Mesendoderm (in vitro differentiated cells): ENCODE results near the gene VWC2L.

Experiments
- DNase-seq: peaks from one replicate; pipeline ENCODE4 v3.0.0; 2013
- H2AK5ac ChIP-seq: 2 replicates; pipeline ENCODE4 v1.6.1; 2013; ENCODE audit warnings: low read length, inconsistent platforms
- H2BK120ac ChIP-seq: 2 replicates; pipeline ENCODE4 v1.6.1; 2013; ENCODE audit warnings: low read depth, mild to moderate bottlenecking, low read length, moderate library complexity, mixed read lengths
- H2BK15ac ChIP-seq: replicated peaks from 2 replicates; pipeline ENCODE4 v1.6.1; 2013; ENCODE audit warnings: low read depth, mild to moderate bottlenecking, moderate library complexity
- H2BK5ac ChIP-seq: 2 replicates; pipeline ENCODE4 v1.6.1; 2013; ENCODE audit warnings: low read length, inconsistent platforms
- H3K18ac ChIP-seq: 2 replicates; pipeline ENCODE4 v1.6.1; 2013; ENCODE audit warnings: mild to moderate bottlenecking, low read length, mixed read lengths
- H3K23ac ChIP-seq: one replicate; pipeline ENCODE4 v1.6.1; 2013; ENCODE audit warnings: low read length
- H3K27ac ChIP-seq: 2 replicates; pipeline ENCODE4 v1.5.1; 2013; ENCODE audit warnings: low read depth, mild to moderate bottlenecking, inconsistent platforms, low read length, moderate library complexity
- H3K27me3 ChIP-seq: 2 replicates; pipeline ENCODE4 v1.6.1; 2013; ENCODE audit warnings: low read length, control low read depth, mild to moderate bottlenecking, inconsistent platforms; ENCODE audit not compliant: insufficient read depth, poor library complexity
- H3K36me3 ChIP-seq: 2 replicates; pipeline ENCODE4 v1.6.1; 2013; ENCODE audit warnings: low read length, inconsistent platforms; ENCODE audit not compliant: control insufficient read depth, insufficient read depth
- H3K4ac ChIP-seq: one replicate; pipeline ENCODE4 v1.6.1; 2013; ENCODE audit warnings: low read depth, mild to moderate bottlenecking, low read length, moderate library complexity
- H3K4me1 ChIP-seq: 2 replicates; pipeline ENCODE4 v1.6.1; 2013; ENCODE audit warnings: low read depth, low read length, inconsistent platforms; ENCODE audit not compliant: control insufficient read depth
- H3K4me2 ChIP-seq: 2 replicates; pipeline ENCODE4 v1.6.1; 2013; ENCODE audit warnings: low read length
- H3K4me3 ChIP-seq: 2 replicates; pipeline ENCODE4 v1.5.1; 2013; ENCODE audit warnings: mild to moderate bottlenecking, low read length
- H3K56ac ChIP-seq: one replicate; pipeline ENCODE4 v1.6.1; 2013; ENCODE audit warnings: low read length
- H3K79me1 ChIP-seq: 2 replicates; pipeline ENCODE4 v1.6.1; 2013; ENCODE audit warnings: low read length, inconsistent platforms
- H3K79me2 ChIP-seq: 2 replicates; pipeline ENCODE4 v1.6.1; 2013; ENCODE audit warnings: mild to moderate bottlenecking, low read length; ENCODE audit not compliant: control insufficient read depth, insufficient read depth
- H3K9ac ChIP-seq: 2 replicates; pipeline ENCODE4 v1.6.1; 2013; ENCODE audit warnings: low read length, inconsistent platforms
- H4K5ac ChIP-seq: one replicate; pipeline ENCODE4 v1.6.1; 2013; ENCODE audit warnings: low read length
- H4K8ac ChIP-seq: one replicate; pipeline ENCODE4 v1.6.1; 2013; ENCODE audit warnings: low read depth, mild to moderate bottlenecking, control low read depth, low read length, moderate library complexity
- WGBS: extraction: QIAGEN DNeasy Blood & Tissue Kit; methylation state at CpG from one replicate; pipeline ENCODE4 v1.1.7; 2013; ENCODE audit warnings: low lambda C conversion rate, missing lambda C conversion rate; ENCODE audit not compliant: insufficient coverage; ENCODE audit errors: extremely low coverage; 5-methylcytosine and 5-hydroxymethylcytosine counted together

VWC2L gene

DNA sequence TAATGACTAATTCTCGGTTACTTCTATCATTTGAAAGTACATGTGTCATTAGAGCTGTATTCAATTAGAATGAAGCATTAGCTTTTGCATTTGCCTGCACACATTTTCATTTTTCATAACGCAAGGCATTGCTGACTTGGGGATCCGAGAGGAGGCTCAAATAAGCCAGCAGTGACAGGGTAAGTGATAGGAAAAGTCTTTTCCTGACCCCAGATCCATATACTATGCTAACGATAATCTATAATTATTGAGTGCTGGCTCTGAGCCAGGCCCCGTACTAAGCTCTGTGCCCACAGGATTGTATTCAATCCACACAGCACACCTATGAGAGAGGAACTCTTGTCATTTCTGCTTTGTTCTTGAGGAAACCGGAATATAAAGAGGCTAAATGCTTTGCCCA, 168.2 kb downstream of the VWC2L start:
- H3K79me1 ChIP-seq, result no peaks in the 10 kb centered on the region
- H3K4me3 ChIP-seq, result no peak overlapping the region
- H3K56ac ChIP-seq, result no peak overlapping the region
- H3K9ac ChIP-seq, result no peak overlapping the region
- no peak overlapping the region for H4K8ac ChIP-seq
- no peaks in the 10 kb centered on the region for H3K27me3 ChIP-seq
- no peaks in the 10 kb centered on the region for H3K36me3 ChIP-seq
- no CpG with 5 or more reads among the region's 6 CpGs for WGBS
- H3K4me2 ChIP-seq, result no peak overlapping the region
- H3K4ac ChIP-seq, result no peak overlapping the region
- DNase-seq, result no peak
- H2BK5ac ChIP-seq, result no peak overlapping the region
- no peak overlapping the region for H3K27ac ChIP-seq
- no peak overlapping the region for H4K5ac ChIP-seq
- no peak overlapping the region for H2BK120ac ChIP-seq
- no peaks in the 10 kb centered on the region for H3K4me1 ChIP-seq
- H3K23ac ChIP-seq, result no peak overlapping the region
- H3K79me2 ChIP-seq, result no peaks in the 10 kb centered on the region
- no peak overlapping the region for H2AK5ac ChIP-seq
- H3K18ac ChIP-seq, result no peak overlapping the region
- no peak overlapping the region for H2BK15ac ChIP-seq

GRCh38 chr2:214587442-214587841, 176.6 kb downstream of the VWC2L start:
- WGBS, result no CpG with 5 or more reads among the region's 3 CpGs
- H3K79me1 ChIP-seq, result no peaks in the 10 kb centered on the region
- H3K4me2 ChIP-seq, result no peak overlapping the region
- H2BK5ac ChIP-seq, result no peak overlapping the region
- no peak overlapping the region for H2BK120ac ChIP-seq
- no peak overlapping the region for H3K27ac ChIP-seq
- peak; percentile 72 for DNase-seq
- no peak overlapping the region for H4K5ac ChIP-seq
- no peak overlapping the region for H3K4ac ChIP-seq
- no peaks in the 10 kb centered on the region for H3K27me3 ChIP-seq
- H3K79me2 ChIP-seq, result no peaks in the 10 kb centered on the region
- no peak overlapping the region for H3K56ac ChIP-seq
- H3K36me3 ChIP-seq, result no peaks in the 10 kb centered on the region
- H2AK5ac ChIP-seq, result no peak overlapping the region
- no peak overlapping the region for H3K23ac ChIP-seq
- H4K8ac ChIP-seq, result no peak overlapping the region
- H3K9ac ChIP-seq, result no peak overlapping the region
- H2BK15ac ChIP-seq, result no peak overlapping the region
- H3K4me1 ChIP-seq, result no peaks in the 10 kb centered on the region
- no peak overlapping the region for H3K4me3 ChIP-seq
- no peak overlapping the region for H3K18ac ChIP-seq

DNA sequence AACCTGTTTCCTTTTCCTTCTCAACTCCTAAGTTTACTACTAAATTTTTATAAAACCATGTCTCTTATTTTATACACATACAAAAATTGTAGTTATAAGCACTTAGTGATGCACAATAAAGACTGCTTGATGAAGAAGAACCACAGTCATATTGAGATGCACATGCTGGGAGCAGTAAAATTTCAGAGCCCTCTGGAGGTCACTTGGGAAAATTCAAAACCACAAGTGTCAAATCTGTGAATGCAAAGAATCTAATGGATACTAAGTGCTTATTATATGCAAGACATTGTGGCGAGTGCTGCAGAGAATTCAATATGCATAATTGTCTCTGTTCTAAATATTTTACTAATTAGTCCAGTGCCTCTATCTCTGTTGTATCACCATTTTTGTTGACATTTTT, 180.5 kb downstream of the VWC2L start:
- no peak overlapping the region for H3K4ac ChIP-seq
- no peak overlapping the region for H2BK5ac ChIP-seq
- no peak overlapping the region for H3K18ac ChIP-seq
- no peak overlapping the region for H3K23ac ChIP-seq
- H3K4me3 ChIP-seq, result no peak overlapping the region
- no CpG with 5 or more reads among the region's 1 CpG for WGBS
- DNase-seq, result no peak
- H2BK15ac ChIP-seq, result no peak overlapping the region
- peaks cover 2% of the 10 kb centered on the region for H3K4me1 ChIP-seq
- H4K5ac ChIP-seq, result no peak overlapping the region
- H3K56ac ChIP-seq, result no peak overlapping the region
- H2BK120ac ChIP-seq, result no peak overlapping the region
- H3K27me3 ChIP-seq, result no peaks in the 10 kb centered on the region
- no peaks in the 10 kb centered on the region for H3K79me2 ChIP-seq
- H3K4me2 ChIP-seq, result no peak overlapping the region
- H3K27ac ChIP-seq, result no peak overlapping the region
- H2AK5ac ChIP-seq, result no peak overlapping the region
- H3K36me3 ChIP-seq, result no peaks in the 10 kb centered on the region
- H3K9ac ChIP-seq, result no peak overlapping the region
- H4K8ac ChIP-seq, result no peak overlapping the region
- no peaks in the 10 kb centered on the region for H3K79me1 ChIP-seq

GRCh38 chr2:214592011-214592410, 181.2 kb downstream of the VWC2L start:
- Histone ChIP-seq H3K23ac (no peak overlapping the region), H4K5ac (no peak overlapping the region), H2BK120ac (no peak overlapping the region), H4K8ac (no peak overlapping the region), H3K4me3 (no peak overlapping the region), H3K18ac (no peak overlapping the region), H3K4ac (no peak overlapping the region), H3K4me1 (peaks cover 2% of the 10 kb centered on the region), H2BK5ac (no peak overlapping the region), H3K27me3 (no peaks in the 10 kb centered on the region), H3K79me1 (no peaks in the 10 kb centered on the region), H3K56ac (no peak overlapping the region), H3K9ac (no peak overlapping the region), H2AK5ac (no peak overlapping the region), H3K36me3 (no peaks in the 10 kb centered on the region), H2BK15ac (no peak overlapping the region), H3K79me2 (no peaks in the 10 kb centered on the region), H3K4me2 (no peak overlapping the region), H3K27ac (no peak overlapping the region)
- no CpG with 5 or more reads among the region's 4 CpGs for WGBS
- peak; percentile 32 for DNase-seq

DNA sequence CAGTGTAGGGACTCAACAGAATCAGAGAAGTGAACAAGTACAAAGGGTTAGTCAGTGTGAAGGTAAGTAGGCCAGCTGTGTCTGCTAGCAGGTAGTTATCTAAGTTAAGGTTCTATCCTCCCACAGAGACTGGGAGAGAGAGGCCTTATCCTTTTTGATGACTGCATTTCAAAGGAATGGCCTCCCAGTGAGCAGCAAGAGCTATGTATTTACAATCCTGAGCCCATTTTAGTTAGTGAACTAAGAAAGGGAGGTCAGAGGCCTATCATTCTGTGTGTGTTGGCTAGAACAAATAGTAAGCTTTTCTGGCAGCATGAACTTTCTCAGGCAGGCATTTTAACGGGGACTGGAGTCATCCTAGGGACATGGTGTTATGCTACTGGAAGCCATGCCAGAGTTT, 182.9 kb downstream of the VWC2L start:
- Histone ChIP-seq H2BK5ac (no peak overlapping the region), H3K4me1 (peaks cover 2% of the 10 kb centered on the region), H2BK15ac (no peak overlapping the region), H4K8ac (no peak overlapping the region), H3K36me3 (no peaks in the 10 kb centered on the region), H3K4ac (no peak overlapping the region), H3K79me2 (no peaks in the 10 kb centered on the region), H3K79me1 (no peaks in the 10 kb centered on the region), H3K18ac (peak overlapping the region; percentile 40), H3K4me2 (no peak overlapping the region), H3K27me3 (no peaks in the 10 kb centered on the region), H2BK120ac (no peak overlapping the region), H3K4me3 (no peak overlapping the region), H3K23ac (no peak overlapping the region), H2AK5ac (no peak overlapping the region), H3K9ac (no peak overlapping the region), H3K56ac (no peak overlapping the region), H3K27ac (no peak overlapping the region), H4K5ac (no peak overlapping the region)
- peak; percentile 99 for DNase-seq
- WGBS, result no CpG with 5 or more reads among the region's 1 CpG

DNA sequence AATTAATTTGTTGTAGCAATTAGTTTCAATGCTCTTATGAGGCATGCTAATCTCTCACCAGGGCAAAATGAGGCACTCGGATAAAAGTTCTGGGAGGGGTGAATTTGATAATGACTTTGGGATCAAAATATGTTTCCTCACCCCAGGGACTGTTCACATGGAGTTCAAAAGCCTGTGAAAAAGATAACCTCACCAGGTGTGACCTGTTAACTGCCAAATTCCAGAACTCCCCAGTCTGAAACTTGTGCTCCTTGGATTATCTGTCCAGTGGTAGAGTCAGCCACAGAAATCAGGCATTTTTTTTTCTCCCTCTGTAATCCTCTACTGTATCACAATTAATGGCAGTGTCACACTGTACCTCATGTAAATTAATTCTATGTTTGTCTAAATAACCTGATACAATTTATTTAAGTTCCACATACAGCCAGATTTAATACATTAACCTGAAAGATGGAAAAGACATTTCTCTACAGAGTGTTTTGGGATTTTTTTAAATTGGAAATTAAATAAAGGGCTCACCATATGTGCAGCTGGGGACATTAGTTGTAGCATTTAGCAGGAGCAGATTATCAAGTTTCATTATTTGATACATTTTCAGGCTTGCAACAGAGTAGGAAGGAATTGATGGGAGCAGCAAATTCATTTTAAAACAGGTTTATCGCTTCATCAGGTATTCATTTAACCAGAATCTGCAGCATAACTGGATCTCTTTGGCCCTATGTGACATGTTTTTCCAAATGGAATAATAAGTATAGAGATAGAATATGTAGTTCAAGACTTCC, 191.2 kb downstream of the VWC2L start:
- Histone ChIP-seq H2BK120ac (no peak overlapping the region), H4K5ac (no peak overlapping the region), H4K8ac (no peak overlapping the region), H3K23ac (no peak overlapping the region), H2BK15ac (no peak overlapping the region), H3K56ac (no peak overlapping the region), H3K79me2 (no peaks in the 10 kb centered on the region), H3K27me3 (no peaks in the 10 kb centered on the region), H3K4ac (no peak overlapping the region), H3K27ac (no peak overlapping the region), H2AK5ac (no peak overlapping the region), H3K18ac (no peak overlapping the region), H3K4me2 (no peak overlapping the region), H2BK5ac (no peak overlapping the region), H3K4me1 (no peaks in the 10 kb centered on the region), H3K36me3 (no peaks in the 10 kb centered on the region), H3K4me3 (no peak overlapping the region), H3K79me1 (no peaks in the 10 kb centered on the region), H3K9ac (no peak overlapping the region)
- no peak for DNase-seq
- no CpG with 5 or more reads among the region's 2 CpGs for WGBS
